ENCODE data around the gene CNTNAP4. TPM values are rescaled to one million over a fixed set of nuclear protein-coding genes. Genes with fewer than 3 reads are reported as not detected.

The CNTNAP4 gene
- total RNA-seq, 2 donors from 2014 or later: not detected

- Histone ChIP-seq H3K27ac (no peak overlapping the region), H3K4me1 (no peaks in the 10 kb centered on the region), H3K27me3 (no peaks in the 10 kb centered on the region), H3K4me3 (no peak overlapping the region), H3K9ac (ENCODE audit: low read depth in 2 of 2, low read length in 2 of 2) (no peak overlapping the region), H3K9me3 (no peaks in the 10 kb centered on the region), H3K36me3 (no peaks in the 10 kb centered on the region)
- no peak for TF ChIP-seq CTCF (IDR thresholded peaks at IDR 0.05)
- intact Hi-C loops (cut with DNase I): no loop called here
- no peak for DNase-seq
Observed at GRCh38 chr16:76500006-76500405, 222.8 kb downstream of the CNTNAP4 start.

- H3K9ac ChIP-seq (ENCODE audit: low read depth in 2 of 2, low read length in 2 of 2): no peak overlapping the region
- H3K4me3 ChIP-seq: no peak overlapping the region
- no peaks in the 10 kb centered on the region for H3K36me3 ChIP-seq
- no peaks in the 10 kb centered on the region for H3K9me3 ChIP-seq
- intact Hi-C loops (cut with DNase I): no loop called here
- DNase-seq: no peak
- H3K27ac ChIP-seq: no peak overlapping the region
- no peaks in the 10 kb centered on the region for H3K27me3 ChIP-seq
- TF ChIP-seq CTCF (IDR thresholded peaks at IDR 0.05): no peak
- H3K4me1 ChIP-seq: no peaks in the 10 kb centered on the region
Observed at GRCh38 chr16:76502063-76502462, 224.9 kb downstream of the CNTNAP4 start.

- no peak for DNase-seq
- Histone ChIP-seq H3K4me1 (no peaks in the 10 kb centered on the region), H3K9ac (ENCODE audit: low read depth in 2 of 2, low read length in 2 of 2) (no peak overlapping the region), H3K36me3 (no peaks in the 10 kb centered on the region), H3K27ac (no peak overlapping the region), H3K9me3 (no peaks in the 10 kb centered on the region), H3K4me3 (no peak overlapping the region), H3K27me3 (no peaks in the 10 kb centered on the region)
- TF ChIP-seq CTCF (IDR thresholded peaks at IDR 0.05): no peak
- intact Hi-C loops (cut with DNase I): no loop called here
Observed at GRCh38 chr16:76502555-76502954, 225.4 kb downstream of the CNTNAP4 start.

GRCh38 chr16:76503091-76503490 is 225.9 kb downstream of the CNTNAP4 start:
- Histone ChIP-seq H3K4me3 (no peak overlapping the region), H3K4me1 (no peaks in the 10 kb centered on the region), H3K27ac (no peak overlapping the region), H3K36me3 (no peaks in the 10 kb centered on the region), H3K9ac (ENCODE audit: low read depth in 2 of 2, low read length in 2 of 2) (no peak overlapping the region), H3K9me3 (no peaks in the 10 kb centered on the region), H3K27me3 (no peaks in the 10 kb centered on the region)
- intact Hi-C loops (cut with DNase I): no loop called here
- no peak for DNase-seq
- TF ChIP-seq CTCF (IDR thresholded peaks at IDR 0.05): no peak

- no peak for TF ChIP-seq CTCF (IDR thresholded peaks at IDR 0.05)
- intact Hi-C loops (cut with DNase I): no loop called here
- no peak overlapping the region for H3K4me3 ChIP-seq
- no peaks in the 10 kb centered on the region for H3K9me3 ChIP-seq
- no peaks in the 10 kb centered on the region for H3K27me3 ChIP-seq
- no peaks in the 10 kb centered on the region for H3K4me1 ChIP-seq
- H3K27ac ChIP-seq: no peak overlapping the region
- no peak for DNase-seq
- no peak overlapping the region for H3K9ac ChIP-seq (ENCODE audit: low read depth in 2 of 2, low read length in 2 of 2)
- H3K36me3 ChIP-seq: no peaks in the 10 kb centered on the region
Observed at GRCh38 chr16:76511203-76511602, 234.0 kb downstream of the CNTNAP4 start.

GRCh38 chr16:76518781-76519180 is 241.6 kb downstream of the CNTNAP4 start:
- Histone ChIP-seq H3K9me3 (no peaks in the 10 kb centered on the region), H3K9ac (ENCODE audit: low read depth in 2 of 2, low read length in 2 of 2) (no peak overlapping the region), H3K4me3 (no peak overlapping the region), H3K36me3 (no peaks in the 10 kb centered on the region), H3K27me3 (no peaks in the 10 kb centered on the region), H3K27ac (no peak overlapping the region), H3K4me1 (no peaks in the 10 kb centered on the region)
- intact Hi-C loops (cut with DNase I): no loop called here
- DNase-seq: no peak
- TF ChIP-seq CTCF (IDR thresholded peaks at IDR 0.05): no peak
